ENCODE results near the gene DNAAF5. TPM values are rescaled to one million over a fixed set of nuclear protein-coding genes. Genes with fewer than 3 reads are reported as not detected.

The DNAAF5 gene
- total and polyA plus RNA-seq, 2 of the 4 experiments (the other 2 are of a cell fraction) = 12.4 to 32.6 TPM

- in situ Hi-C loops (cut with MboI; ENCODE audit: low sequenced_read_pairs) (no loop called here), intact Hi-C loops (cut with micrococcal nuclease) (no loop called here), dilution Hi-C loops (cut with HindIII; ENCODE audit: low sequenced_read_pairs, unreplicated experiment) (no loop called here)
- H2BK120ac ChIP-seq (ENCODE audit: low read depth, low read length) = no peak overlapping the region
- peak overlapping the region; percentile 67; the same call in 1 of the 2 replicates for H2AK5ac ChIP-seq (ENCODE audit: low read depth, low read length)
- no peaks in the 10 kb centered on the region for H3K36me3 ChIP-seq (ENCODE audit: control insufficient read depth, insufficient read depth, low read length)
- H3K18ac ChIP-seq (ENCODE audit: low read depth, low read length) = 0 out of 2 replicates have a peak overlapping the region, but pooled peaks have one; percentile 37
- H3K56ac ChIP-seq (ENCODE audit: extremely low read depth, insufficient read depth, low read length) = no peak overlapping the region
- no TSS peak for BruUV-seq (replicated peaks)
- ChIA-PET CTCF (no interaction called here), POLR2A (ENCODE audit: unreplicated experiment) (no interaction called here)
- H3K14ac ChIP-seq (replicated peaks; ENCODE audit: low read depth, low read length) = no peak overlapping the region
- no peak for DNase-seq
- H3K4me1 ChIP-seq (ENCODE audit: control insufficient read depth, insufficient read depth, low read length) = peaks cover 3% of the 10 kb centered on the region; the same call in 1 of the 2 replicates
- H3K4ac ChIP-seq (ENCODE audit: low read depth, low read length) = peak overlapping the region; percentile 25; the same call in 1 of the 2 replicates
- no peaks in the 10 kb centered on the region for H3K9me3 ChIP-seq (ENCODE audit: control insufficient read depth, insufficient read depth, low read length)
- no peak overlapping the region for H2AK9ac ChIP-seq (replicated peaks; ENCODE audit: low read depth, low read length, poor library complexity)
- H3K79me1 ChIP-seq (ENCODE audit: low read depth in 1 of 2, low read length in 2 of 2) = no peaks in the 10 kb centered on the region
- no peaks in the 10 kb centered on the region for H4K20me1 ChIP-seq (ENCODE audit: insufficient read depth, low read length)
- H3K27me3 ChIP-seq (ENCODE audit: control insufficient read depth, insufficient read depth, low read length) = no peaks in the 10 kb centered on the region
- H2BK15ac ChIP-seq (ENCODE audit: low read depth, low read length) = no peak overlapping the region
- H3K9ac ChIP-seq (ENCODE audit: low read depth, low read length) = no peak overlapping the region
- WGBS, 2 experiments (ENCODE audit: extremely low coverage in 2 of 2, insufficient read length in 1 of 2) = 88% methylated on average over 15 of the region's 18 CpGs; no CpG with 5 or more reads in 1 of the 2 experiments
- H3K4me2 ChIP-seq (ENCODE audit: low read depth, low read length) = no peak overlapping the region
- no peak overlapping the region for H2BK20ac ChIP-seq (ENCODE audit: low read depth, low read length)
- no peak overlapping the region for H2AFZ ChIP-seq (replicated peaks; ENCODE audit: low read length, poor library complexity)
- no peak for ATAC-seq (ENCODE audit: low read depth)
- no peak overlapping the region for H2BK5ac ChIP-seq (ENCODE audit: low read depth, low read length, poor library complexity, severe bottlenecking)
- H3K4me3 ChIP-seq (ENCODE audit: insufficient read depth, low read depth, low read length) = no peak overlapping the region
- H3K27ac ChIP-seq (ENCODE audit: insufficient read depth, low read length) = no peak overlapping the region
- H3K23ac ChIP-seq (ENCODE audit: low read depth, low read length) = no peak overlapping the region
- H3K9me1 ChIP-seq (ENCODE audit: insufficient read depth, low read length) = no peaks in the 10 kb centered on the region; the same call in 1 of the 2 replicates
- H4K5ac ChIP-seq (ENCODE audit: low read depth, low read length) = no peak overlapping the region; the same call in 1 of the 2 replicates
- H4K8ac ChIP-seq (ENCODE audit: low read depth in 2 of 2, low read length in 2 of 2) = 0 out of 4 replicates have a peak overlapping the region, but pooled peaks of 1 of the 2 experiments have one; percentile 42
- H4K91ac ChIP-seq (ENCODE audit: insufficient read depth, low read depth, low read length) = no peak overlapping the region
- TF ChIP-seq BHLHE40 (IDR thresholded peaks at IDR 0.05; ENCODE audit: low read depth, low read length) (no peak), MAFK (IDR thresholded peaks at IDR 0.05; ENCODE audit: low read depth, low read length) (no peak), RCOR1 (IDR thresholded peaks at IDR 0.05; ENCODE audit: insufficient replicate concordance, low read length) (no peak), SMC3 (IDR thresholded peaks at IDR 0.05; ENCODE audit: low read depth, low read length) (no peak)
Observed at GRCh38 chr7:802500-803242, 76.2 kb downstream of the DNAAF5 start.
